Measurements from ENCODE around the gene ZNF827.
A peak's percentile ranks its signal among the peaks of the same experiment; 100 is the strongest.

ZNF827 gene

GRCh38 chr4:145760176-145760575 lies 178.4 kb downstream of the ZNF827 start:
- no peak overlapping the region for H3K4me3 ChIP-seq (ENCODE audit: control insufficient read depth, low read depth, low read length)
- no peak for DNase-seq (ENCODE audit: low read depth)
- no peak for TF ChIP-seq CTCF (conservative IDR thresholded peaks at IDR 0.05; ENCODE audit: control insufficient read depth, insufficient read depth, low read depth, low read length)

GRCh38 chr4:145757188-145757587 lies 181.4 kb downstream of the ZNF827 start:
- TF ChIP-seq CTCF (conservative IDR thresholded peaks at IDR 0.05; ENCODE audit: control insufficient read depth, insufficient read depth, low read depth, low read length), result no peak
- no peak overlapping the region for H3K4me3 ChIP-seq (ENCODE audit: control insufficient read depth, low read depth, low read length)
- no peak for DNase-seq (ENCODE audit: low read depth)

GRCh38 chr4:145756244-145756643 lies 182.4 kb downstream of the ZNF827 start:
- H3K4me3 ChIP-seq (ENCODE audit: control insufficient read depth, low read depth, low read length), result no peak overlapping the region
- no peak for TF ChIP-seq CTCF (conservative IDR thresholded peaks at IDR 0.05; ENCODE audit: control insufficient read depth, insufficient read depth, low read depth, low read length)
- DNase-seq (ENCODE audit: low read depth), result no peak

GRCh38 chr4:145755802-145756201 lies 182.8 kb downstream of the ZNF827 start:
- DNase-seq (ENCODE audit: low read depth), result peak; percentile 75
- no peak for TF ChIP-seq CTCF (conservative IDR thresholded peaks at IDR 0.05; ENCODE audit: control insufficient read depth, insufficient read depth, low read depth, low read length)

GRCh38 chr4:145743641-145744040 lies 195.0 kb downstream of the ZNF827 start:
- TF ChIP-seq CTCF (conservative IDR thresholded peaks at IDR 0.05; ENCODE audit: control insufficient read depth, insufficient read depth, low read depth, low read length), result no peak
- no peak overlapping the region for H3K4me3 ChIP-seq (ENCODE audit: control insufficient read depth, low read depth, low read length)
- no peak for DNase-seq (ENCODE audit: low read depth)

More at GRCh38 chr4:145755802-145756201, 182.8 kb downstream of the ZNF827 start:
- H3K4me3 ChIP-seq (ENCODE audit: control insufficient read depth, low read depth, low read length), result no peak overlapping the region

- no peak for DNase-seq (ENCODE audit: low read depth)
- H3K4me3 ChIP-seq (ENCODE audit: control insufficient read depth, low read depth, low read length), result no peak overlapping the region
- TF ChIP-seq CTCF (conservative IDR thresholded peaks at IDR 0.05; ENCODE audit: control insufficient read depth, insufficient read depth, low read depth, low read length), result no peak
Observed at GRCh38 chr4:145740806-145741205, 197.8 kb downstream of the ZNF827 start.

GRCh38 chr4:145739845-145740244 lies 198.8 kb downstream of the ZNF827 start:
- TF ChIP-seq CTCF (conservative IDR thresholded peaks at IDR 0.05; ENCODE audit: control insufficient read depth, insufficient read depth, low read depth, low read length), result no peak
- DNase-seq (ENCODE audit: low read depth), result no peak
- no peak overlapping the region for H3K4me3 ChIP-seq (ENCODE audit: control insufficient read depth, low read depth, low read length)
